ENCODE measurements around the gene XXYLT1. TPM values are rescaled to one million over a fixed set of nuclear protein-coding genes. Genes with fewer than 3 reads are reported as not detected.
"Not testable (repeated sequence)": the region's sequence is repeated elsewhere in the genome, so short reads cannot be mapped to it uniquely, and the experiment has no call there.

The XXYLT1 gene
- polyA plus RNA-seq, 3 donors from 2014 or later, result 5.3 to 15.7 (median 5.6) TPM

GRCh38 chr3:195224156-195224979 lies 46.6 kb downstream of the XXYLT1 start:
- peaks cover 0 to 5% (median 2%) of the 10 kb centered on the region in 3 donors for H3K27me3 Mint-ChIP-seq (ENCODE audit: low read depth in 3 of 3)
- no peak for DNase-seq
- peaks cover 5 to 10% (median 10%) of the 10 kb centered on the region in 3 donors for H3K36me3 Mint-ChIP-seq
- H3K9me3 Mint-ChIP-seq, result no peaks in the 10 kb centered on the region
- H3K27ac Mint-ChIP-seq, result no peak overlapping the region
- H3K4me3 Mint-ChIP-seq, result no peak overlapping the region
- H3K4me1 Mint-ChIP-seq, result peaks cover 8 to 19% of the 10 kb centered on the region in 2 donors

GRCh38 chr3:195221876-195222617 lies 48.9 kb downstream of the XXYLT1 start:
- Mint-ChIP-seq H3K27me3 (ENCODE audit: low read depth in 3 of 3) (peaks cover 0 to 3% (median 0%) of the 10 kb centered on the region in 3 donors), H3K9me3 (no peaks in the 10 kb centered on the region), H3K4me3 (no peak overlapping the region), H3K36me3 (peaks cover 8 to 13% (median 8%) of the 10 kb centered on the region in 3 donors), H3K4me1 (peaks cover 4 to 11% of the 10 kb centered on the region in 2 donors), H3K27ac (no peak overlapping the region)
- no peak for DNase-seq

- Mint-ChIP-seq H3K4me1 (peaks cover 2 to 3% of the 10 kb centered on the region in 2 donors), H3K27ac (no peak overlapping the region), H3K9me3 (no peaks in the 10 kb centered on the region), H3K27me3 (ENCODE audit: low read depth in 3 of 3) (no peaks in the 10 kb centered on the region), H3K4me3 (no peak overlapping the region), H3K36me3 (peaks cover 8 to 10% (median 8%) of the 10 kb centered on the region in 3 donors)
- DNase-seq, result no peak
Observed at GRCh38 chr3:195221015-195221853, 49.7 kb downstream of the XXYLT1 start.

DNA sequence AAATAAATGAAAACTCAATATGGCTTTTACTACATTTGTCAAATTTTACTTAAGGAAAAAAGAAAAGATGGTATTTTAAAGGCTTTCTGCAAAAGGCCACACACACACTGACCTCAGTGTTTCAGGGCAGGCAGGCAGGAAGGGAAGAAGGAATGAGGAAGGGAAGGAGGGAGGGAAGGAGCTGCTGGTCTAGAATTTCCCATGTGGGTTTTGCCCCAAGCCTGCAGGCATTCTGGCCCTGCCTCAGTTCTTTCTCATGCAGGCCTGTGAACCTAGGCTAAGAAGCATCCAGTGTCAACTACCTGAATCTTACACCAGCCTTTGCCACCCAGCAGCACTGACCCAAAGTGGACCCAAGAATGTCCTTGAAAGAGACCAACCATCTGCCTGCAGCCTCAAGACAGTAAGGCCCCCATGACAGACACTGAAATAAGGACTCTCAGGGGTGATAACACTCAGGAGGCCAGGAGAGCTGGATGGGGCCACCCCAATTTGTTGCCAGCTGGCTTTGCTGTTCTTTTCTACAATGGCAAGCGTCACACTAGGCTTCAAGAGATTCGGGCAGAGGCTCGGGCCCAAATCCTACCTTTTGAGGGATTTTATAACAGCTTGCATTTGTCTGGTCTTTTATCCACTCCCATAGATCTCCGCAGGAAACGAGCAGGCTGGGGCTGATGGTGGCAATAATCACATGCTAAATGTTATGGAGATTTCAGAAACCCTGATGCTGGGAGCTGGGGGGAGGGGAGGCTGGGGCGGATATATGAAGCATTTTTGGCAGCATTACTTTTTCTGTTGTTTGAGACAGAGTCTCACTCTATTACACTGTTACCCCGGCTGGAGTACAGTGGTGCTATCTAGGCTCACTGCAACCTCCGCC lies 51.4 kb downstream of the XXYLT1 start:
- Mint-ChIP-seq H3K27ac (no peak overlapping the region), H3K4me1 (peaks cover 0 to 2% of the 10 kb centered on the region in 2 donors), H3K27me3 (ENCODE audit: low read depth in 3 of 3) (no peaks in the 10 kb centered on the region), H3K9me3 (no peaks in the 10 kb centered on the region), H3K4me3 (no peak overlapping the region), H3K36me3 (peaks cover 4 to 8% (median 8%) of the 10 kb centered on the region in 3 donors)
- no peak for DNase-seq

- H3K27me3 Mint-ChIP-seq (ENCODE audit: low read depth in 3 of 3); H3K4me3 Mint-ChIP-seq; DNase-seq; H3K27ac Mint-ChIP-seq; H3K4me1 Mint-ChIP-seq; H3K36me3 Mint-ChIP-seq; H3K9me3 Mint-ChIP-seq: not testable (repeated sequence)
Observed at GRCh38 chr3:195218331-195218730, 52.6 kb downstream of the XXYLT1 start.

- not testable (repeated sequence) for H3K4me1 Mint-ChIP-seq; H3K27ac Mint-ChIP-seq; H3K9me3 Mint-ChIP-seq; H3K27me3 Mint-ChIP-seq (ENCODE audit: low read depth in 3 of 3); H3K4me3 Mint-ChIP-seq; DNase-seq; H3K36me3 Mint-ChIP-seq
Observed at GRCh38 chr3:195215576-195215975, 55.4 kb downstream of the XXYLT1 start.

GRCh38 chr3:195214381-195214780 lies 56.6 kb downstream of the XXYLT1 start:
- Mint-ChIP-seq H3K4me1 (peaks cover 7 to 9% of the 10 kb centered on the region in 2 donors), H3K36me3 (peaks cover 3 to 4% (median 4%) of the 10 kb centered on the region in 3 donors), H3K9me3 (no peaks in the 10 kb centered on the region), H3K27ac (no peak overlapping the region), H3K4me3 (no peak overlapping the region), H3K27me3 (ENCODE audit: low read depth in 3 of 3) (peaks cover 0 to 1% (median 0%) of the 10 kb centered on the region in 3 donors)
- DNase-seq, result no peak

- Mint-ChIP-seq H3K36me3 (peaks cover 0 to 4% (median 0%) of the 10 kb centered on the region in 3 donors), H3K27ac (no peak overlapping the region), H3K4me1 (peaks cover 7 to 9% of the 10 kb centered on the region in 2 donors), H3K9me3 (no peaks in the 10 kb centered on the region), H3K4me3 (no peak overlapping the region), H3K27me3 (ENCODE audit: low read depth in 3 of 3) (peaks cover 0 to 1% (median under 1%) of the 10 kb centered on the region in 3 donors)
- DNase-seq, result no peak
Observed at GRCh38 chr3:195213639-195214315, 57.2 kb downstream of the XXYLT1 start.

DNA sequence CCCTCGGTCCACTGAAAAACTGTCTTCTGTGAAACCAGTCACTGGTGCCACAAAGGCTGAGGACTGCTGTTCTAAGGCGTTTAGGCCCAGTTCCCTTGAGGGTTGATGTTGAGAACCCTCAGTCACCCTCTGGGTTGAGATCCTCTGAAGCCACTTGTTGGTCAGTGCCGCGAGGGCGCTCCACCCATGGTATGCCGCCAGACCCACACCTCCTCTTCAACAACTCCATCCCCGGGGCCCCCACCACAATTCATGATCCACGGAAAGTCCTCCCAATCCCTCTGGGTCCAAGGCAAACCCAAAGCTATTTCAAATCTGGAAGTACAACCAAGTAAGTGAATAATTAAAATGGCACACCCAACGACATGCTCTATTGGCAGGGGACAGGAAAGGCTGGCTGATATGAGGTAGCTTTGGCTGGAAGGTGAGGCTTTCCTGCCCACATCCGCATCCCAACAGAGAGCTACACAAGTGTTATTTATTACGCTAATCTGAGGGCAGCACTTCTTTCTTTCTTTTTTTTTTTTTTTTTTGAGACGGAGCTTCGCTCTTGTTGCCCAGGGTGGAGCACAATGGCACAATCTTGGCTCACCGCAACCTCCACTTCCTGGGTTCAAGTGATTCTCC lies 58.1 kb downstream of the XXYLT1 start:
- peaks cover 0 to 8% (median 0%) of the 10 kb centered on the region in 3 donors for H3K36me3 Mint-ChIP-seq
- peak; percentile 21 to 30 (median 22) for DNase-seq
- H3K27ac Mint-ChIP-seq, result peak overlapping the region in 5 of 6 donors; percentile 57 to 88 (median 70)
- peak overlapping the region; percentile 7 to 58 (median 39) for H3K4me3 Mint-ChIP-seq
- H3K4me1 Mint-ChIP-seq, result peaks cover 7 to 9% of the 10 kb centered on the region in 2 donors
- H3K27me3 Mint-ChIP-seq (ENCODE audit: low read depth in 3 of 3), result peaks cover 0 to 1% (median 1%) of the 10 kb centered on the region in 3 donors
- H3K9me3 Mint-ChIP-seq, result no peaks in the 10 kb centered on the region

- Mint-ChIP-seq H3K27ac (peak overlapping the region in 1 of 6 donors; percentile 68), H3K27me3 (ENCODE audit: low read depth in 3 of 3) (peaks cover 0 to 1% (median 1%) of the 10 kb centered on the region in 3 donors), H3K9me3 (no peaks in the 10 kb centered on the region), H3K4me3 (no peak overlapping the region), H3K36me3 (peaks cover 0 to 8% (median 0%) of the 10 kb centered on the region in 3 donors), H3K4me1 (peaks cover 7 to 9% of the 10 kb centered on the region in 2 donors)
- no peak for DNase-seq
Observed at GRCh38 chr3:195212033-195212748, 58.8 kb downstream of the XXYLT1 start.

- peaks cover 9 to 13% of the 10 kb centered on the region in 2 donors for H3K4me1 Mint-ChIP-seq
- no peaks in the 10 kb centered on the region for H3K9me3 Mint-ChIP-seq
Observed at GRCh38 chr3:195210266-195210973, 60.5 kb downstream of the XXYLT1 start.

More at GRCh38 chr3:195210266-195210973, 60.5 kb downstream of the XXYLT1 start:
- DNase-seq, result no peak
- peaks cover 0 to 8% (median 0%) of the 10 kb centered on the region in 3 donors for H3K36me3 Mint-ChIP-seq
- no peak overlapping the region for H3K4me3 Mint-ChIP-seq
- H3K27ac Mint-ChIP-seq, result peak overlapping the region in 1 of 6 donors; percentile 35
- H3K27me3 Mint-ChIP-seq (ENCODE audit: low read depth in 3 of 3), result peaks cover 0 to 1% (median 1%) of the 10 kb centered on the region in 3 donors
